ENCODE data around the gene PTPRG.

DNA sequence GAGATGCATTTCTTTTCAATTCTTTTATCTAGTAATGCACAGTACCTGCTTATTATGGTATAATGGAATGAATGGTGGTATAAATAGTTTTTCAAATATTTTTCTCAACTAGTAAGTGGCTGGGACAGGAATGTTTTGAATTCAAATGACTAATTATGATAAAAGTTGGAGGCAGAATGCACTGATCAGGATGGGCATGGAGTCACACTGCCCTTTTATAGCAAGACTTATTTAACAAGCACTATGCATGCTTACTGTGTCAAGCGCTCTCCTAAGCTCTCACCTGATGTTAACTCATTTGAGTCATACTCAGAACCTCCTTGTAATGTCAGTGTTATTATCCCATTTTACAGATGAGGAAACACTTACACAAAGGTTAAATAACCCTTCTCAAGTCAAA, 590.2 kb downstream of the PTPRG start:
- TF ChIP-seq TAF1 (conservative IDR thresholded peaks at IDR 0.05) (no peak), CTCF (IDR thresholded peaks at IDR 0.05; ENCODE audit: low read depth, low read length, missing input control) (no peak), YY1 (IDR thresholded peaks at IDR 0.05) (no peak)

All from liver (tissue), 3 donors.